ENCODE data around the gene CD4. TPM values are rescaled to one million over a fixed set of nuclear protein-coding genes. Genes with fewer than 3 reads are reported as not detected.

CD4 gene
- total RNA-seq, 1 donor from 2014 or later, result not detected

- no peak for TF ChIP-seq CTCF (IDR thresholded peaks at IDR 0.05; ENCODE audit: insufficient read depth, low read length, severe bottlenecking)
- FAIRE-seq, result no peak
Measured at GRCh38 chr12:6799147-6799546, 9.8 kb downstream of the CD4 start.

GRCh38 chr12:6807170-6807569, 17.8 kb downstream of the CD4 start:
- TF ChIP-seq CTCF (IDR thresholded peaks at IDR 0.05; ENCODE audit: insufficient read depth, low read length, severe bottlenecking), result no peak
- Histone ChIP-seq H3K27me3 (ENCODE audit: control insufficient read depth, insufficient read depth, low read length) (no peaks in the 10 kb centered on the region), H3K4me3 (ENCODE audit: low read depth, low read length) (no peak overlapping the region), H3K36me3 (ENCODE audit: control insufficient read depth, insufficient read depth, low read length) (no peaks in the 10 kb centered on the region)
- FAIRE-seq (no peak), DNase-seq (ENCODE audit: low read depth) (peak; percentile 24)

More at GRCh38 chr12:6799147-6799546, 9.8 kb downstream of the CD4 start:
- no peaks in the 10 kb centered on the region for H3K27me3 ChIP-seq (ENCODE audit: control insufficient read depth, insufficient read depth, low read length)
- H3K4me3 ChIP-seq (ENCODE audit: low read depth, low read length), result no peak overlapping the region
- DNase-seq (ENCODE audit: low read depth), result no peak
- H3K36me3 ChIP-seq (ENCODE audit: control insufficient read depth, insufficient read depth, low read length), result no peaks in the 10 kb centered on the region

GRCh38 chr12:6809056-6809455, 19.7 kb downstream of the CD4 start:
- Histone ChIP-seq H3K27me3 (ENCODE audit: control insufficient read depth, insufficient read depth, low read length) (no peaks in the 10 kb centered on the region), H3K36me3 (ENCODE audit: control insufficient read depth, insufficient read depth, low read length) (no peaks in the 10 kb centered on the region), H3K4me3 (ENCODE audit: low read depth, low read length) (no peak overlapping the region)
- no peak for DNase-seq (ENCODE audit: low read depth)
- FAIRE-seq, result no peak
- TF ChIP-seq CTCF (IDR thresholded peaks at IDR 0.05; ENCODE audit: insufficient read depth, low read length, severe bottlenecking), result no peak

- Histone ChIP-seq H3K4me3 (ENCODE audit: low read depth, low read length) (no peak overlapping the region), H3K36me3 (ENCODE audit: control insufficient read depth, insufficient read depth, low read length) (no peaks in the 10 kb centered on the region), H3K27me3 (ENCODE audit: control insufficient read depth, insufficient read depth, low read length) (no peaks in the 10 kb centered on the region)
- FAIRE-seq, result no peak
- TF ChIP-seq CTCF (IDR thresholded peaks at IDR 0.05; ENCODE audit: insufficient read depth, low read length, severe bottlenecking), result no peak
- DNase-seq (ENCODE audit: low read depth), result no peak
Measured at GRCh38 chr12:6810758-6811157, 21.4 kb downstream of the CD4 start.

GRCh38 chr12:6813363-6813762, 24.0 kb downstream of the CD4 start:
- FAIRE-seq, result no peak
- H3K36me3 ChIP-seq (ENCODE audit: control insufficient read depth, insufficient read depth, low read length), result no peaks in the 10 kb centered on the region
- DNase-seq (ENCODE audit: low read depth), result no peak
- TF ChIP-seq CTCF (IDR thresholded peaks at IDR 0.05; ENCODE audit: insufficient read depth, low read length, severe bottlenecking), result no peak
- H3K27me3 ChIP-seq (ENCODE audit: control insufficient read depth, insufficient read depth, low read length), result no peaks in the 10 kb centered on the region
- H3K4me3 ChIP-seq (ENCODE audit: low read depth, low read length), result no peak overlapping the region

- TF ChIP-seq CTCF (IDR thresholded peaks at IDR 0.05; ENCODE audit: insufficient read depth, low read length, severe bottlenecking), result no peak
- H3K36me3 ChIP-seq (ENCODE audit: control insufficient read depth, insufficient read depth, low read length), result no peaks in the 10 kb centered on the region
- peak; percentile 36 for FAIRE-seq
- no peak overlapping the region for H3K4me3 ChIP-seq (ENCODE audit: low read depth, low read length)
- H3K27me3 ChIP-seq (ENCODE audit: control insufficient read depth, insufficient read depth, low read length), result peaks cover 6% of the 10 kb centered on the region
- DNase-seq (ENCODE audit: low read depth), result no peak
Measured at GRCh38 chr12:6816598-6816997, 27.3 kb downstream of the CD4 start.
